ENCODE data around the gene LRRC25. TPM values are rescaled to one million over a fixed set of nuclear protein-coding genes. Genes with fewer than 3 reads are reported as not detected.
"Not testable (repeated sequence)": the region's sequence is repeated elsewhere in the genome, so short reads cannot be mapped to it uniquely, and the experiment has no call there.

LRRC25 gene
- total RNA-seq, 1 donor from 2014 or later: not detected

GRCh38 chr19:18349524-18350128 lies 47.8 kb downstream of the LRRC25 start:
- Mint-ChIP-seq H3K4me3 (ENCODE audit: unreplicated experiment) (no peak overlapping the region), H3K27ac (ENCODE audit: unreplicated experiment) (no peak overlapping the region), H3K36me3 (ENCODE audit: low read depth, unreplicated experiment) (peaks cover 24% of the 10 kb centered on the region), H3K27me3 (ENCODE audit: low read depth, unreplicated experiment) (peaks cover 2% of the 10 kb centered on the region), H3K4me1 (ENCODE audit: low read depth, unreplicated experiment) (no peaks in the 10 kb centered on the region), H3K9me3 (ENCODE audit: unreplicated experiment) (no peaks in the 10 kb centered on the region)
- Histone ChIP-seq H3K4me1 (ENCODE audit: insufficient read depth, low read length) (peaks cover 2% of the 10 kb centered on the region), H3K4me3 (ENCODE audit: insufficient read depth, low read depth, low read length) (no peak overlapping the region), H3K9me3 (ENCODE audit: insufficient read depth, low read depth, low read length) (no peaks in the 10 kb centered on the region), H3K27me3 (ENCODE audit: insufficient read depth, low read length) (no peaks in the 10 kb centered on the region), H3K79me2 (ENCODE audit: insufficient read depth, low read length) (no peaks in the 10 kb centered on the region), H3K36me3 (ENCODE audit: insufficient read depth, low read length) (no peaks in the 10 kb centered on the region), H3K9ac (ENCODE audit: low read length) (no peak overlapping the region), H4K20me1 (ENCODE audit: insufficient read depth, low read length) (no peaks in the 10 kb centered on the region), H3K4me2 (ENCODE audit: low read length) (no peak overlapping the region), H2AFZ (ENCODE audit: low read depth, low read length) (no peak overlapping the region), H3K27ac (ENCODE audit: low read depth, low read length) (no peak overlapping the region)
- DNase-seq (ENCODE audit: low read depth): no peak
- no peak for FAIRE-seq
- peak; percentile 89 for TF ChIP-seq CTCF (IDR thresholded peaks at IDR 0.05; ENCODE audit: insufficient read depth, low read depth, low read length)
- no peak for TF ChIP-seq EZH2 (IDR thresholded peaks at IDR 0.05; ENCODE audit: insufficient read depth, low read length)

- not testable (repeated sequence) for H3K27me3 ChIP-seq (ENCODE audit: insufficient read depth, low read length); H3K79me2 ChIP-seq (ENCODE audit: insufficient read depth, low read length); H2AFZ ChIP-seq (ENCODE audit: low read depth, low read length); H3K36me3 ChIP-seq (ENCODE audit: insufficient read depth, low read length); H3K4me1 ChIP-seq (ENCODE audit: insufficient read depth, low read length); DNase-seq (ENCODE audit: low read depth); H3K9ac ChIP-seq (ENCODE audit: low read length); H3K4me3 Mint-ChIP-seq (ENCODE audit: unreplicated experiment); H3K9me3 Mint-ChIP-seq (ENCODE audit: unreplicated experiment); FAIRE-seq; H3K4me1 Mint-ChIP-seq (ENCODE audit: low read depth, unreplicated experiment); H3K27ac Mint-ChIP-seq (ENCODE audit: unreplicated experiment); H3K4me3 ChIP-seq (ENCODE audit: insufficient read depth, low read depth, low read length); H3K9me3 ChIP-seq (ENCODE audit: insufficient read depth, low read depth, low read length); H3K27ac ChIP-seq (ENCODE audit: low read depth, low read length); H3K27me3 Mint-ChIP-seq (ENCODE audit: low read depth, unreplicated experiment); H3K4me2 ChIP-seq (ENCODE audit: low read length); H4K20me1 ChIP-seq (ENCODE audit: insufficient read depth, low read length)
- peaks cover 24% of the 10 kb centered on the region for H3K36me3 Mint-ChIP-seq (ENCODE audit: low read depth, unreplicated experiment)
Observed at GRCh38 chr19:18348818-18349339, 48.5 kb downstream of the LRRC25 start.

GRCh38 chr19:18348171-18348570 lies 49.3 kb downstream of the LRRC25 start:
- H3K9me3 ChIP-seq (ENCODE audit: insufficient read depth, low read depth, low read length): no peaks in the 10 kb centered on the region
- no peaks in the 10 kb centered on the region for H3K79me2 ChIP-seq (ENCODE audit: insufficient read depth, low read length)
- H2AFZ ChIP-seq (ENCODE audit: low read depth, low read length): no peak overlapping the region
- no peak overlapping the region for H3K4me2 ChIP-seq (ENCODE audit: low read length)
- H3K36me3 ChIP-seq (ENCODE audit: insufficient read depth, low read length): no peaks in the 10 kb centered on the region
- Mint-ChIP-seq H3K9me3 (ENCODE audit: unreplicated experiment) (no peaks in the 10 kb centered on the region), H3K4me1 (ENCODE audit: low read depth, unreplicated experiment) (no peaks in the 10 kb centered on the region), H3K27ac (ENCODE audit: unreplicated experiment) (no peak overlapping the region), H3K27me3 (ENCODE audit: low read depth, unreplicated experiment) (peaks cover 2% of the 10 kb centered on the region), H3K36me3 (ENCODE audit: low read depth, unreplicated experiment) (peaks cover 23% of the 10 kb centered on the region), H3K4me3 (ENCODE audit: unreplicated experiment) (no peak overlapping the region)
- FAIRE-seq: no peak
- H3K9ac ChIP-seq (ENCODE audit: low read length): no peak overlapping the region
- H3K4me3 ChIP-seq (ENCODE audit: insufficient read depth, low read depth, low read length): no peak overlapping the region
- H3K27ac ChIP-seq (ENCODE audit: low read depth, low read length): no peak overlapping the region
- H3K27me3 ChIP-seq (ENCODE audit: insufficient read depth, low read length): no peaks in the 10 kb centered on the region
- TF ChIP-seq EZH2 (IDR thresholded peaks at IDR 0.05; ENCODE audit: insufficient read depth, low read length) (no peak), CTCF (IDR thresholded peaks at IDR 0.05; ENCODE audit: insufficient read depth, low read depth, low read length) (no peak)
- H4K20me1 ChIP-seq (ENCODE audit: insufficient read depth, low read length): no peaks in the 10 kb centered on the region
- H3K4me1 ChIP-seq (ENCODE audit: insufficient read depth, low read length): peaks cover 7% of the 10 kb centered on the region
- DNase-seq (ENCODE audit: low read depth): no peak

Data from astrocyte (in vitro differentiated cells and primary cell).